Posterior vena cava (tissue), 2 donors: Measurements from ENCODE around the gene SLC25A23. TPM values are rescaled to one million over a fixed set of nuclear protein-coding genes. Genes with fewer than 3 reads are reported as not detected.

Experiments used
- microRNA-seq, 2 donors: library from miRNA; unstranded; fragments of <30 nt; microRNA quantifications; one replicate each; pipeline ENCODE4 v1.2.0, GENCODE V29; 2020 to 2021; ENCODE audit warnings: borderline microRNAs expressed in 2 of 2
- total RNA-seq, 2 donors: library from RNA; stranded (reverse); fragmentation: NEBNext Ultra II Directional; extraction: Animal tissue kit (Norgen Biotek cat#: 25700); gene quantifications; one replicate each; pipeline ENCODE4 v1.2.1, GENCODE V29; 2021
- donor health status: DM: yes; HTN: yes; CAD: no.
- donor health status: DM: yes; HTN: yes; CAD: no.

The SLC25A23 gene
- total RNA-seq, 2 donors from 2014 or later: 51.5 to 62.1 TPM

Small RNA genes lying within 50 kb of the gene (microRNA-seq; reads per million reads assigned to microRNA genes)
- gene MIR3940: 0.97 to 1.8 reads per million in 2 donors
- gene MIR6790: 0 reads per million in 2 donors

Other genes starting within 250 kb of the SLC25A23 start
- gene MLLT1, start 179.8 kb downstream of the SLC25A23 start, total RNA-seq: 10 to 100 TPM; 49.2 to 52.0 TPM
- not detected for gene ACER1, start 126.2 kb downstream of the SLC25A23 start, total RNA-seq
- 10 to 100 TPM; 55.1 to 56.4 TPM for gene CLPP, start 98.3 kb downstream of the SLC25A23 start, total RNA-seq
- 10 to 100 TPM; 37.1 to 41.2 TPM for gene ALKBH7, start 87.0 kb downstream of the SLC25A23 start, total RNA-seq
- under 1 TPM; 0.65 to 0.71 TPM for gene PSPN, start 83.9 kb downstream of the SLC25A23 start, total RNA-seq
- gene GTF2F1, start 66.6 kb downstream of the SLC25A23 start, total RNA-seq: 10 to 100 TPM; 32.5 to 35.4 TPM
- 100 to 1,000 TPM; 134 to 147 TPM for gene KHSRP, start 35.0 kb downstream of the SLC25A23 start, total RNA-seq
- gene SLC25A41, start 26.0 kb downstream of the SLC25A23 start, total RNA-seq: under 1 TPM in 1 of 2 donors, not detected in 1; 0.24 TPM
- not detected for gene CRB3, start 4.5 kb upstream of the SLC25A23 start, total RNA-seq
- 1 to 10 TPM; 2.1 to 3.9 TPM for gene DENND1C, start 22.0 kb upstream of the SLC25A23 start, total RNA-seq
- gene TUBB4A, start 42.5 kb upstream of the SLC25A23 start, total RNA-seq: under 1 TPM; 0.42 to 0.48 TPM
- gene TNFSF9, start 71.2 kb upstream of the SLC25A23 start, total RNA-seq: under 1 TPM; 0.42 to 0.67 TPM
- gene CD70, start 131.4 kb upstream of the SLC25A23 start, total RNA-seq: under 1 TPM in 1 of 2 donors, not detected in 1; 0.46 TPM
- 1 to 10 TPM; 1.4 to 1.6 TPM for gene TNFSF14, start 210.4 kb upstream of the SLC25A23 start, total RNA-seq